ENCODE results near the gene VAMP2.

Gene VAMP2, protein sequence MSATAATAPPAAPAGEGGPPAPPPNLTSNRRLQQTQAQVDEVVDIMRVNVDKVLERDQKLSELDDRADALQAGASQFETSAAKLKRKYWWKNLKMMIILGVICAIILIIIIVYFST

GRCh38 chr17:8162233-8162996 lies at the start of gene VAMP2:
Gene VAMP2 (minus strand): TSS chr17:8162948. CDS start chr17:8162879, 69 bp downstream.
- peak; percentile 53 to 67 for DNase-seq (ENCODE audit: low read depth in 2 of 2, low spot score in 1 of 2)

DNA sequence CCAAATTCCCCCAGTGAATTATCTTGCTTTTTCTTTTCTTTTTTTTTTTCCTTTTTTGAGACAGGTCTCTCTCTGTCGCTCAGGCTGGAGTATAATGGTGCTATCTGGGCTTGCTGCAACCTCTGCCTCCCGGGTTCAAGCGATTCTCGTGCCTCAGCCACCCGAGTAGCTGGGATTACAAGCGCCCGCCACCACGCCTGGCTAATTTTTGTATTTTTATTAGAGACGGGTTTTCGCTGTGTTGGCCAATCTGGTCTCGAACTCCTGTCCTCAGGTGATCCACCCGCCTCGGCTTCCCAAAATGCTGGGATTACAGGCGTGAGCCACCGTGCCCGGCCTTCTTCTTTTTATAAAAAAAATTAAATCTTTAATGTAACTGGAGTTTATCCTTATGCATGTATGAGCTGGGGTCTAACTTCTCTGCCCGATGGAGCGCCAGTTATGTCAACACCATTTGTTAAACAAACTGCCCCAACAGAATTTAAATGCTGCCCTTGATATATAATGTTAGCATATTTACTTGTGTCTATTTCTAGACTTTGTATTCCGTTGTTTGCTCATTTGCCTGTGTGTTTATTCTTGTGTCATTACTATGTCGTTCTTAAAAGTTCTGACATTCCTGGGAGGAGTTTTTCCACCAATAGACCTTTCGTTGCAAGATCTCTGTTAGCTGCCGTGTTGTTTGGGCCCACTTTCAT lies 48.2 kb upstream of the VAMP2 start:
- DNase-seq (ENCODE audit: low read depth in 2 of 2, low spot score in 1 of 2) = no peak

GRCh38 chr17:8209907-8210760 lies 47.4 kb upstream of the VAMP2 start, which contains the start of gene AURKB:
Gene AURKB (minus strand): TSS chr17:8210575. CDS start chr17:8210224, 351 bp downstream.
- peak; percentile 73 to 83 for DNase-seq (ENCODE audit: low read depth in 2 of 2, low spot score in 1 of 2)

DNA sequence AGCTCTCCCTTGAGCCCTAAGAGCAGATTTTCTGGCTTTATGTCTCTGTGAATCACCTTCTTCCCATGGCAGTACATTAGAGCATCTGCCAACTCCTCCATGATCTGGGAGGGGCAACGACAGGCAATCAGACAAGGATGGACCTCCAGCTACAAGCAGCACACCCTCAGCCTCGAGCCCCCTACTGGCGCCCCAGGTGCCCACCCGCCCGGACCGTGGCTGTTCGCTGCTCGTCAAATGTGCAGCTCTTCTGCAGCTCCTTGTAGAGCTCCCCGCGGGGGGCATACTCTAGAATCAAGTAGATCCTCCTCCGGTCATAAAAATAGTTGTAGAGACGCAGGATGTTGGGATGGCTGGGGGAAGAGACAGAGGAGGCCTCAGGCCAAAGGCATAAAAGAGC lies 43.8 kb upstream of the VAMP2 start:
- DNase-seq (ENCODE audit: low read depth in 2 of 2, low spot score in 1 of 2) = no peak

DNA sequence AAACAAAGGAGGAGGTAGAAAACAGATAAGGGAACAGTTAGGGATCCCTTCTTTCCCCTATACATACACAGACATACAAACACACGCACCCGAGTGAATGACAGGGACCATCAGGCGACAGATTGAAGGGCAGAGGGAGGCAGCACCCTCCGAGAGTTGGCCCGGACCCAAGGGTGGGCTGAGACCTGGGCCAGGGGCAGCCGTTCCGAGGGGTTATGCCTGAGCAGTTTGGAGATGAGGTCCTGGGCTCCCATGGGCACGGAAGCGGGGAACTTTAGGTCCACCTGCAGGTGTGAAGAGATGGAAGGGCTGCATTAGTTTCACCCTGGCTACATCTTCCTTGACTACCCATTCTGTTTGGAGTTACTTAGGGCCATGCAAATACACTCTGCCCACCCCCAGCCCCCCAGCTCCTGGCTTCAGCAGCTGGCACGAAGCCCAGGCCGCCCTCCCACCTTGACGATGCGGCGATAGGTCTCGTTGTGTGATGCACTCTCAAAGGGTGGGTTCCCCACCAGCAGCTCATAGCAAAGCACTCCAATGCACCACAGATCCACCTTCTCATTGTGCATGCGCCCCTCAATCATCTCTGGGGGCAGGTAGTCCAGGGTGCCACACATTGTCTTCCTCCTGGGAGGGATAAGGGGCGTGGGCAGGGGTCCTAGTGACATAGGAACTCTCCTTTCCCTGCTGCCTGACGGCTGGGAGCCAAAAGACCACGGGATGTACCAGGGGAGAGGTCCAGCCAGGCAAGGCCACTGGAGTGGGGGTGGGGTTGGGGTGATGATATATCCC lies 42.2 kb upstream of the VAMP2 start:
- no peak for DNase-seq (ENCODE audit: low read depth in 2 of 2, low spot score in 1 of 2)

GRCh38 chr17:8192070-8192815 lies 29.5 kb upstream of the VAMP2 start:
- DNase-seq (ENCODE audit: low read depth in 2 of 2, low spot score in 1 of 2) = no peak

GRCh38 chr17:8190506-8190905 lies 27.8 kb upstream of the VAMP2 start:
- no peak for DNase-seq (ENCODE audit: low read depth in 2 of 2, low spot score in 1 of 2)

GRCh38 chr17:8189711-8190477 lies 27.1 kb upstream of the VAMP2 start, which contains the start of gene BORCS6:
Gene BORCS6 (minus strand): TSS chr17:8190180. CDS start chr17:8190140, 40 bp downstream.
- DNase-seq (ENCODE audit: low read depth in 2 of 2, low spot score in 1 of 2) = peak; percentile 84 to 91

GRCh38 chr17:8189041-8189710 lies 26.4 kb upstream of the VAMP2 start:
- no peak for DNase-seq (ENCODE audit: low read depth in 2 of 2, low spot score in 1 of 2)

DNA sequence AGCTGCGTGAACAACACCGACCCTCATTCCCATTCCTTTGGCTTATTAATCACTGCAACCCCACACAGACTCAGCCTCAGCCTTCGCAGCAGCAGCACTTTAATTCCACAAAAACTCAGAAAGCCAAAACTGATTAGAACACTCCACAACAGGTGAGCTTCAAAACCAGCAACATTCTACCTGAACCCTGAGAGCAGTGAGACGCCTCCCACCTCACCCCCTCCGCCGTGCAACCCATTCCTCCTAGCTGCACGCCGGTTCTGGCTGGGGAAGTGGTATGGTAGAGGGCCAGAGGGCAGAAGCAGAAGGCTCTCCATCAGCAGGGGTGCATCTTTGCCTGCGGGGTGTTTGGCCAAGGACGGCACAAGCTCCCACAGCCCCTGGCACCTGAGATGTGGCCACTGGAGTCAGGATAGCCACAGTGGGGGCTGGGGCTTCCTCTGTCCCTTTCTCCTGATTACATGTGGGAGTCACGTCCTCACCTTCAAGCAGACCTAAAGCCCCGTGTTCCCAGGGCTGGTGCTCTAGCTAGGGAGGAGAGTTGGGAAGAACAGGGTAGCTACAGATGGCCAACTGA lies 25.6 kb upstream of the VAMP2 start:
- no peak for DNase-seq (ENCODE audit: low read depth in 2 of 2, low spot score in 1 of 2)

DNA sequence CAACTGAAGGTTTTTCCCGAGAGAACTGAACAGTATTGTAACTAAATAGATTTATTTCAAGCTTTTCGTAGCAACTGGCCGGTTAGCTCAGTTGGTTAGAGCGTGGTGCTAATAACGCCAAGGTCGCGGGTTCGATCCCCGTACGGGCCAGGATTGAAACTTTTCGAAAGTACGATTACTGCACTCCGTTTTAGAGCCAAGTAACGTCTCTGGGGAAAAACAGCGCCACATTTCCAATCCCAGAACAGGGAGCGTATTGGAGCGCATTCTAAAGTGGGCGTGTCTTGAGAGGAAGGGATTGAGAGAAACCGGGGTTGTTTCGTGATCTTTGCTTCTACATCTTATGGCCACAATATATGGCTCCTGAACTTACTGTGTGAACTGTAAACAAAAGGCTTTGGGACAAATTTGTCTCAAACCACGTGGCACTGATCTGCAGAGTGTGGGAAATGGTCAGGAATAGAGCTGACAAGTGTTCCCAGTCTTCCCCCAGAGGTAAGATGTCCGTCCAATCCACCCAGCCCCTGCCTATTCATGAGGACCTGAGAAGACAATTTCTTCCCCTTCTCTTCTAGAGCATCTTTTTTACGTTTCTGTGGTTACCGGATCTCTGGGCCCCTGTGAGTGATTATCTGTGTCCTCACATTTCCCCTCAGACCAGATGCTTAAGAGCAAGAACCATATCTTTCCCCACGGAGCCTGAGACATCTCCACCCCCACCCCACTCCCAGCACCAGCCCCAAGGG lies 24.9 kb upstream of the VAMP2 start:
- peak; percentile 81 to 83 for DNase-seq (ENCODE audit: low read depth in 2 of 2, low spot score in 1 of 2)

DNA sequence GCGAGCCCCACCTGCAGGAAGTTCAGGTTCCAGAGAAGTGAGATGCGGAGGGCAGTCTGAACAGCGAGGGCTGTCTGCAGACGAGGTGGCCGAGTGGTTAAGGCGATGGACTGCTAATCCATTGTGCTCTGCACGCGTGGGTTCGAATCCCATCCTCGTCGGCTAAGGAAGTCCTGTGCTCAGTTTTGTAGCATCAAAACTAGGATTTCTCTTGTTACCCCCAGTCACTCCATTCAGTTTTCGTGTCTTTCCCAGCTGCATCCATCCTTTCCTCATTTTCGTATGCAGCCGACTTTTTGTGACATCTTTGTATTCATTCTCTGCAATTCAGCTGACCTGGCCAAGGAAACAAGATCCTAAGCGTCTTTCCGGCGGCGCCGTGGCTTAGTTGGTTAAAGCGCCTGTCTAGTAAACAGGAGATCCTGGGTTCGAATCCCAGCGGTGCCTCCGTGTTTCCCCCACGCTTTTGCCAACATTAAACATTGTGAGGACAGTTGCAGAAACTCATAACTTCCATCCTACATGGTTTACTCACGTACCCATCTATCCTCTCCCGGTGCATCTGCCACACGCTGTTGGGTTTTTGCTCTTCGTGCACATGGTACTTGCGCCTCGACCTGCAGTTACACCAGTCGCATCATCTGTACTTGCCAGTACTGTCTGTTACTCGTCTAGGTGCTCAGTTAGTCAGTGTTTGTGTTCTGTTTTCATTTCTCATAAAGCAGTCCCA lies 24.2 kb upstream of the VAMP2 start:
- DNase-seq (ENCODE audit: low read depth in 2 of 2, low spot score in 1 of 2) = peak; percentile 79 to 84

DNA sequence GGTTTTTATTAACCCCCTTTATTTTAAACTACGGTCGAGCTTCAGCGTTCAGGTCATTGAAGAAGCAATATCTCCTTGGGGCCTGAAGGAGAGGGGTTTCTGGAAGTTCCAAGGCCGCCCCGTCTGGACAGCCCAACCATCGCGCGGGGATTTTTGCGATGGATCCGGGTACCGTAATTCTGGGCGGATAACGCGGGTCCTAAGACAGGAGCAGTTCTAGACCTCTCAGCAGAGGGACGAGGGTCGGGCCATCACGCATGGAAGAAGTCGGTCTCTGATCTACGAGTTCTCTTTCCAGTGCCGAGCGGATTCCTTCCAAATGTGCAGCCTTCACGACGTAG lies 23.7 kb upstream of the VAMP2 start:
- DNase-seq (ENCODE audit: low read depth in 2 of 2, low spot score in 1 of 2) = no peak

DNA sequence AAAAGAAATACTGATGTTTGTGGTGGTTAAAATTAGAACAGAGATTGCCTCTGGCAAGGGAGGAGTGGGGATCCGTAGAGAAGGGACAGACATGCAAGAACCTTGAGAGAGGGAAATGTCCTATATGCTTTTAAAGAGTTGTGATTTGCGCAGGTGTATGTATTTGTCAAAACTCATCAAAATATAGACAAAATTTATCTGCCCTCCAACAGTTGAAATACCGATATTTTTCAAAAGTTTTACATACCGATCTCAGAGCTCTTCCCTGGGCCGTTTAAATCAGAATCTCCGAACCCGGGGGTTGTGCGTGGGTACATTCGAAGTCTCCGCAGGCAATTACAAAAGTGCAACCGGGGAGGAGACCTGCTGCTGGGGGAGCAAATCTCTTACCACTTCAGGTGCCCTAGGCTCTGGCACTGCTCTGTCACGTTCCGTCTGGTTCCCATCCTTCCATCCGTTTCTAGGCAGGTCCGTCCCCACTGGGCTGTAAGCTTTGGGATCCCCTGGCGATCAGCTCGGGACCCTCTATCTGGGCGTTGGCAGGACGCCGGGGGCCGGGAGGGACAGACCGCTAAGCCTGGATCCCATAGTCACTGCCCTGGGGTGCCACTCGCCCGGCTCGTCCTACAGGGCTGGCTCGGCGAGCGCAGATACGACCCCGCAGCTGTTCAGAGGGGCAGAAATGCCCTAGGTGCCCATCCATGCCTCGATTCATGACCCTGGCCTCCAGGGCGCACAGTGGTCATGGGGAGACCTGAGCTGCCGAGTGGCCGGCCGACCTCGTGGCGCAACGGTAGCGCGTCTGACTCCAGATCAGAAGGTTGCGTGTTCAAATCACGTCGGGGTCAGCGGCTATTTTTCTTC lies 23.1 kb upstream of the VAMP2 start:
- DNase-seq (ENCODE audit: low read depth in 2 of 2, low spot score in 1 of 2) = peak; percentile 89 to 95

- DNase-seq (ENCODE audit: low read depth in 2 of 2, low spot score in 1 of 2) = no peak
Observed at GRCh38 chr17:8176998-8177731, 14.4 kb upstream of the VAMP2 start.
